Measurements from ENCODE around the gene SLC36A4.
"Not testable (repeated sequence)": the region's sequence is repeated elsewhere in the genome, so short reads cannot be mapped to it uniquely, and the experiment has no call there.

SLC36A4 gene

GRCh38 chr11:93117565-93117964 is 80.2 kb downstream of the SLC36A4 start:
- DNase-seq, result no peak

- DNase-seq, result no peak
Measured at GRCh38 chr11:93116641-93117441, 81.0 kb downstream of the SLC36A4 start.

- DNase-seq, result no peak
Measured at GRCh38 chr11:93114304-93114703, 83.5 kb downstream of the SLC36A4 start.

DNA sequence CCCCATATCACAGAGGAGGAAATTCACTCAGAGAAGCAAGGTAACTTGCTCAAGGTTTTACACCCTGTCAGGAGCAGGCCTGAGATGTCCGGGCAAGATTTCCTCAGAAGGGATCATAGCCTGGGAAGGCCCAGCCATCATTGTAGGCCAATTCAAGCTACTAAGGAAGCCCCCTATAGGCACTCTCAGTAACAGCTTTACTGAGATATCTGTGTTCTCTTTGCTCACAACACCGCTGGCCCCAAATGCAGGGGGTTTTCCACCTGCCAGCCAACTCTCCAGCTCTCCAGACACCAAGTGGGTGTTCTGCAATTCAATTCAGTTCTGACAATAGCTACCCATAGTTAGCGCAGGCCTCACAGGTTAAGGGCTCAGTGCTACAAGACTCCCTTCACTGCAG is 84.0 kb downstream of the SLC36A4 start:
- no peak for DNase-seq

- DNase-seq, result not testable (repeated sequence)
Measured at GRCh38 chr11:93111147-93111546, 86.6 kb downstream of the SLC36A4 start.

GRCh38 chr11:93100211-93100610 is 97.6 kb downstream of the SLC36A4 start:
- DNase-seq, result no peak

- no peak for DNase-seq
Measured at GRCh38 chr11:93099806-93100205, 98.0 kb downstream of the SLC36A4 start.
